Subcutaneous adipose tissue (tissue), 4 donors: ENCODE results near the gene KCNK7. TPM values are rescaled to one million over a fixed set of nuclear protein-coding genes. Genes with fewer than 3 reads are reported as not detected.

Experiments
- CTCF ChIP-seq: fragments of 450-650 bp; IDR thresholded peaks from one replicate; pipeline ENCODE4 v1.5.1; 2016; ENCODE audit warnings: low read depth, mild to moderate bottlenecking, control low read depth, antibody characterized with exemption, moderate library complexity
- total RNA-seq, 4 donors: library from RNA; depleted of rRNA; stranded (reverse); fragments of >200 nt; gene quantifications; one replicate each; pipeline ENCODE4 v1.1.0, GENCODE V29; 2016

KCNK7 gene
- total RNA-seq, 4 donors from 2014 or later: 0.57 TPM; not detected in 3

- TF ChIP-seq CTCF: no peak
Measured at GRCh38 chr11:65595131-65595530, 469 bp downstream of the KCNK7 start.

GRCh38 chr11:65593518-65594414, 1.8 kb downstream of the KCNK7 start:
- no peak for TF ChIP-seq CTCF

- no peak for TF ChIP-seq CTCF
Measured at GRCh38 chr11:65592858-65593517, 2.6 kb downstream of the KCNK7 start.

- TF ChIP-seq CTCF: no peak
Measured at GRCh38 chr11:65591939-65592857, 3.4 kb downstream of the KCNK7 start.

- no peak for TF ChIP-seq CTCF
Measured at GRCh38 chr11:65590240-65590738, 5.3 kb downstream of the KCNK7 start.

GRCh38 chr11:65589444-65590239, 6.0 kb downstream of the KCNK7 start:
- TF ChIP-seq CTCF: no peak
